Ovary (tissue), 3 donors: ENCODE measurements around the gene ALCAM.

Experiments used
- EP300 ChIP-seq: sonication (generic); formaldehyde crosslinking; IDR thresholded peaks from one replicate; pipeline ENCODE4 v1.6.1; 2017; ENCODE audit warnings: antibody characterized with exemption
- TF ChIP-seq, protein P1 (sequence below), 3 donors: fragments of 450-650 bp in 2 of 3; fragments of 200-600 bp in 1 of 3; IDR thresholded peaks; one replicate each; pipeline versions ENCODE4 v1.5.1 to v1.8.0; 2016 to 2022; ENCODE audit warnings: antibody characterized with exemption in 3 of 3, mild to moderate bottlenecking in 1 of 3
- donor health status: DM: no; HTN: no; CAD: no.

DNA sequence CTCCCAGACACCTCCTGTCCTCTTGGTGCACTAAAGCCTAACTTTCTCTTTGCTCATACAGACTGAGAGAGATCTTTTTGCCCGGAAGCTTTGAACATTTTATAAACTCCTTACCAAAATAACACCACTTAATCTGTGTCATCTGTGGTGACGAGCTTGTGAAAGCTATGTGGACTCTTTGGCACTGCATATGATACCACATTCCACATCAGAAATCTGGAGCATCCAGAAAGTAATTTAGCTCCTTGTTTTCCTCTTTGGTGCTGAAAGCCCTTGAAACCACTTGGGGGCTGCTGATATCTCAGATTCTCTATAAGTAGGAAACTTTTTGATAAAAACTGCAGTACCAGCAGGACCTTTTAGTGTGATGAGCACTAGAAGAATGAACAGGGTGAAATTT, 128.3 kb downstream of the ALCAM start:
- no peak for TF ChIP-seq EP300
- TF ChIP-seq, protein P1, sequence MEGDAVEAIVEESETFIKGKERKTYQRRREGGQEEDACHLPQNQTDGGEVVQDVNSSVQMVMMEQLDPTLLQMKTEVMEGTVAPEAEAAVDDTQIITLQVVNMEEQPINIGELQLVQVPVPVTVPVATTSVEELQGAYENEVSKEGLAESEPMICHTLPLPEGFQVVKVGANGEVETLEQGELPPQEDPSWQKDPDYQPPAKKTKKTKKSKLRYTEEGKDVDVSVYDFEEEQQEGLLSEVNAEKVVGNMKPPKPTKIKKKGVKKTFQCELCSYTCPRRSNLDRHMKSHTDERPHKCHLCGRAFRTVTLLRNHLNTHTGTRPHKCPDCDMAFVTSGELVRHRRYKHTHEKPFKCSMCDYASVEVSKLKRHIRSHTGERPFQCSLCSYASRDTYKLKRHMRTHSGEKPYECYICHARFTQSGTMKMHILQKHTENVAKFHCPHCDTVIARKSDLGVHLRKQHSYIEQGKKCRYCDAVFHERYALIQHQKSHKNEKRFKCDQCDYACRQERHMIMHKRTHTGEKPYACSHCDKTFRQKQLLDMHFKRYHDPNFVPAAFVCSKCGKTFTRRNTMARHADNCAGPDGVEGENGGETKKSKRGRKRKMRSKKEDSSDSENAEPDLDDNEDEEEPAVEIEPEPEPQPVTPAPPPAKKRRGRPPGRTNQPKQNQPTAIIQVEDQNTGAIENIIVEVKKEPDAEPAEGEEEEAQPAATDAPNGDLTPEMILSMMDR (IDR thresholded peaks at IDR 0.05) = no peak
